G401 (cell line): ENCODE data around the gene ERO1A. TPM values are rescaled to one million over a fixed set of nuclear protein-coding genes. Genes with fewer than 3 reads are reported as not detected.
A peak's percentile ranks its signal among the peaks of the same experiment; 100 is the strongest.
"Not testable (repeated sequence)": the region's sequence is repeated elsewhere in the genome, so short reads cannot be mapped to it uniquely, and the experiment has no call there.

Experiments
- DNase-seq: peaks from one replicate; pipeline ENCODE4 v3.0.0-alpha.2; 2015; ENCODE audit warnings: low spot score
- in situ Hi-C: cut with HindIII; loops from 2 replicates; pipeline ENCODE4 v1.10.0; 2016; ENCODE audit warnings: low sequenced_read_pairs, mixed read lengths
- total RNA-seq: library from RNA; depleted of rRNA; stranded (reverse); fragments of >200 nt; shearing (Covaris generic); gene quantifications from 2 replicates; pipeline ENCODE4 v1.2.3, GENCODE V29; 2014; rRNA removed

The ERO1A gene, protein sequence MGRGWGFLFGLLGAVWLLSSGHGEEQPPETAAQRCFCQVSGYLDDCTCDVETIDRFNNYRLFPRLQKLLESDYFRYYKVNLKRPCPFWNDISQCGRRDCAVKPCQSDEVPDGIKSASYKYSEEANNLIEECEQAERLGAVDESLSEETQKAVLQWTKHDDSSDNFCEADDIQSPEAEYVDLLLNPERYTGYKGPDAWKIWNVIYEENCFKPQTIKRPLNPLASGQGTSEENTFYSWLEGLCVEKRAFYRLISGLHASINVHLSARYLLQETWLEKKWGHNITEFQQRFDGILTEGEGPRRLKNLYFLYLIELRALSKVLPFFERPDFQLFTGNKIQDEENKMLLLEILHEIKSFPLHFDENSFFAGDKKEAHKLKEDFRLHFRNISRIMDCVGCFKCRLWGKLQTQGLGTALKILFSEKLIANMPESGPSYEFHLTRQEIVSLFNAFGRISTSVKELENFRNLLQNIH
- total RNA-seq, result 75.4 and 121 TPM in 2 replicates

DNA sequence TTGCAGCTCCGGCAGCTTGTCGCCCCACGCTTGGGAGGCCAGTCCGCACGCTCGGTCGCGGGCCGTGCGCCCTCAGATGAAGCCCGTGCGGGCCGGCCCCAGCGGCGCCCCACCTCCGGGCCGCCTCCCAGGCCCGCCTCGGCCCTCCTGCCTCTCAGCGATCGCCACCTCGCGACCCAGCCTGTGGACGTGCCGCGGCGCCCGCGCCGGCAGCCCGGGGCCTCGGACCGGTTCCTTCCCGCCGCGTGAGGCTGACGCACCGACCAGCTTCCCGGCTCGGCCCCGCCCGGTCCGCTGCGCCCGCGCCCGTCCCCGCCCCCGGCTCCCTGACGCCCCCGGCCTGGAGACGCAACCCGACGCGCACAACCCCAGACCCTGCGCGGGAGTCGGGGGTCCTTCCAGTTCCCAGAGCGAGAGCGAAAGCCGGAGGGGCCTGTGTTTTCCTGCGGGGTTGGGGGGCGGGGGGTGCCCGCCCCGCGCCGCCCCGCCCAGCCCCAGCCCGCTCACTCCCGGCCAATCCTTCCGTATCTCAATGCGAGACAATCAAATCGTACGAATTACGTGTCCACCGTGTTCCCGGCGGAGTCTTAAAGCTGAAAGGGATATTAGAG lies at the start of gene ERO1A:
Gene ERO1A (minus strand): TSS at position 78 of the 611 bp plus-strand sequence. CDS start 77 bp downstream, at position 1.
- DNase-seq, result peak; percentile 85
- in situ Hi-C loops, result no loop called here

DNA sequence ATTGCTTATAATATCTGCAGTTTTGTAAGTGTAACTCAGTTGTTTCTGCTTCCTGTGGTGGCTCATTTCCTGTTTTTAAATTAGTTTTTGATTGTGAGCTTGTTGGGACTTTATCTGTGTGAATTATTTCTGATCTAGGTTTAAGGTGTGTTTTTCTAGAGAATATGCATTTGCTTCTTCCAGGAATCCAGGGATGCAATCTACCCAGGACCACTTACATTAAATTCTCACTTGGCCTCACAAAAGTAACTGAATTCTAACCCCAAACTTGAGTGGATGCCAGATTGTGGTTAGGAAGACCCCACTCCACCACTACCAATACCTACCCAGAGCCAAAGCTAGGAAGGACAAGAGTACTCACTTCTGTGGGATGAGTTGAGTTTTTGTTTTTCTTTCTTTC lies 46.5 kb upstream of the ERO1A start:
- in situ Hi-C loops, result no loop called here
- no peak for DNase-seq

DNA sequence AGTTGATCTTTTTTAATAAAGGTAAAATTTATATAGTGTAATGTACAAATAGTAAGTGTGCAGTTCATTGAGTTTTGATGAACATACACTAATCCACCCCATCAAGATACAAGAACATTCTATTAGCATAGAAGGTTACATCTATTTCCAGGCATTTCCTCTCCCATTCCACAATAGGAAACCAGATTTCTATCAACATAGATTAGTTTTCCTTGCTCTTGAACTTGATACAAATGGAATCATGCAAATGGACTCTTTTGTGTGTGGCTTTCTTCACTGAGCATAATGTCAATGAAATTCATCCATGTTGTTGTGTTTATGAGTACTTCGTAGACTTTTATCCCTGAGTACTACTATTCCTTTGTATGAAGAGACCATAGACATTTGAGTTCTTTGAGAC lies 45.4 kb upstream of the ERO1A start:
- in situ Hi-C loops, result no loop called here
- DNase-seq, result no peak

DNA sequence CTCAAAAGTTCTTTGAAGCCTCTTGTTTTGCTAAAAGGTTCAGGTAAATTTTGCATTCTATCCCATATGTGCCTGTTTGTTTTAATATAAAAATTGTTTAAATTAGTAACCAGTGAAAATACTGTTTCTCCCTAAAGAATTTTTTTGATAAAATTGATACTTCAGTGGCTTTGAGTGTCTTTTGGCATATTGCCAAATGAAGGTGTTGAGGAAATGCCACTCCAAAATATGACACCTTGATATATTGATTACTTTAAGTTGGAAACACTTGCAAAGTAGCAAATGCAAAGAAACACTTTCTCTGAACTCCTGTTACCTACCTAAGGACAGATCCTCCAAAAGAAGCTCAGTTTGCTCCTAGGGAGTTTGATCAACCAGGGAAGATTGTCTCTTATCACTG lies 43.1 kb upstream of the ERO1A start:
- in situ Hi-C loops, result no loop called here
- no peak for DNase-seq

DNA sequence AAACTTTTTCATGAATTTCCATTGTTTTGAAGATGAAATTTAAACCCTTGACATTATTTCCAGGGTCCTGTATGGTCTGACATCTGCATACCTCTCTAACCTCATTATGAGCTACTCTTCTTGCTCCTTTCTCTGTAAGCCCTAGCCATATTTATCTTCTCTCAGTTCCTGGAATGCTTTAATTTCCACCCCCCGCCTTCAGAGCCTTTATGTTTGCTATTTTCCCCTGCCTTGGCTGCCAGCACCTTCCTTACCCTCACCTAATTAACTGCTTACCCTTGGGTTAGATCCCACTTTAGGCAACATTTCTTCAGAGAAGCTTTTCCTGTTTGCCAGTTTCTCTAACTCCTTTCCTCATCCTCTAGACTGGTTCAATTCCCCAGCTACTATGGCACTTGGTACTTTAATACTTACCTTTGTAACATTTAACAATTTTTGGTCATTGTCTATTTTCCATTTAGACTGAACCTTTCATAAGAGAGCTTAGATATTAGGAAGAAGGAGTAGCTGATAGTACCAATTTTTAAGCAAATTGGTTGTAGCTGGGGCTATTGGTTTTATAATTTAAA lies 40.6 kb upstream of the ERO1A start:
- DNase-seq, result no peak
- in situ Hi-C loops, result no loop called here

DNA sequence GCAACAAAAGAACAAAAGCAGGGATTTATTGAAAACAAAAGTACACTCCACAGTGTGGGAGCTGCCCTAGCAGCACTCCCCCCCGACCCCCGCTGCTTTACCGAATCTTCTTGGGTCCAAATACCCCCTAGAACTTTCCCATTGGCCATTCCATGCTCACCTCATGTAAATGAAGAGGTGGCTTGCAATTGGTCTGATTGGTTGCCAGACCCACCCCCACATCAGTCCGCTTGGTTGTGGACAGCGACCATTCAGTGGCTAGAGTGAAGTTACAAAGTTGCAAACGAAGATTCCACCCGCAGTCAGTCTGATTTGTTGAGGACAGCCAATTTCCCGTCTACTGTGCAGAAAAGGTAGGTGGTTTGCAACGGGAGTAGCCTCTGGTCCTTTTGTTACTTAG lies 38.5 kb upstream of the ERO1A start:
- in situ Hi-C loops, result no loop called here
- no peak for DNase-seq

DNA sequence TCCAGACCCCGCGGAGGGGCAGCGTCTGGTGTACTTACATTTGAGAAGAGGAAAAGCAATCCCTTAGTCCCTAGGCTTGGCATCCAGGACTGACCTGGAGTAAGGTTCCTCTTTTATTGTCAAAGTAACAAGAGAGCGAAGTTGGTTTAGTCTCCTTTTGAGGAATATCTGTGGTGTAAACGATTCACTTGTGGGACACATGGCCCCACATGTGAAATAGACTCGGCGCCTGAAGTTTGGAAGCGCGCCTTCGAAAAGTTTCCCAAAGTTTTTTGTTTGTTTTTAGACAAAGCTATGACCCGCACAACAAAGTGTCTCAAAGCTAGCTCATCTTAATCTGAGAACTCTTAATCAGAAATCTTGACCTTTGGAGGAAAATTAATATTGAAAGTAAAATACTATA lies 35.4 kb upstream of the ERO1A start:
- DNase-seq, result no peak
- in situ Hi-C loops, result no loop called here

DNA sequence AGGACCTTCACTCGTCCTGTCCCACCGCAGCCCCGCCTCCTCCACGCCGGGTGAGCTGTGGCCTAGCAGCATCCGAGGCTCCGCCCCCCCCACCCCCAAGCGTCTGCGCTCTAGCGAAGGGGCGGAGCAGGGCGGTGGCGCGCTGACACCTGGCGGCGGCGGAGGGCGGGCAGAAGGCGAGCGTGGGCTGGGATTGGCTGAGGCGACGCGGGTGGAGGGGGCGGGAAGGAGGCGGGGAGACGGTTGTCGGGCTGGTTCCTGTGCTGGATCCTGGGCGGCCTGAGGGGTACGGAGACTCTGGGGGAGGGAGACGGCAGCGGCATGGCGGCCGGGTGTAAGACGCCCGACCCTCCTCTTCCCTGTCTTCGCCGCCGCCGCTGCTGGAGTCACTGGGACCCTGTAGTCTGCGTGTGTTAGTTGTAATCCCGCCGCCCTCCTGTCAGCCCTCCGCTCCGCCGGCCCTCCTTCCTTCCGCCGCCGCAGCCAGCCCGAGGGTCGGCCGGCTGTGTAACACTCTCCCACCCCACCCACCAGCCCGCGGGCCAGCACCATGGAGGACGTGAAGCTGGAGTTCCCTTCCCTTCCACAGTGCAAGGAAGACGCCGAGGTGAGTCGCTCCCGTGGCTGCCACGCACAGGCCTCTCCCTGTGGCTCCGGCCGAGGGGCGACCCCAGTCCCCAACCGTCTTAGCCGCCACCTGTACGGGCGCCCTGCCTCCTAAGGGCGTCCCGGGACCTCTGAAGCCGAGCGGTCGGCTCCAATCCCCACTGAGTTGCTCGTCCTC lies 34.8 kb upstream of the ERO1A start, which contains the start of gene STYX:
Gene STYX (plus strand): TSS at position 242 of the 784 bp plus-strand sequence. CDS start 309 bp downstream, at position 551.
- in situ Hi-C loops, result no loop called here

DNA sequence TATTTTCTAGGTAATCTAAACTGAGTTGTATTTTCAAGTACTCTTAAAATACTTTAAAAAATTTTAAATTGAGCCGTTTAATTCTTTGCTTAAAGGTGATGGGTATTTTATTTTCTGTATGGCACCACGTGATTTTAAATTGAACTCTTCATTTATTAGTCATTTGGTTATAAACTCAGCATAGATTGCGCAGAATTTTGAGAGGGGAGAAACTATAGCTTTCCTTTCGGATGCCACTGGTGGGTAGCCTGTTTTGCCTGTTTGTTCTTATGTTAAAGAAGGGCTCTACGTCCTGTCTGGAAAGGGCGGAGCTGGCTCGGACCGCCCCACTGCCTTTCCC lies 34.2 kb upstream of the ERO1A start:
- in situ Hi-C loops, result no loop called here
- no peak for DNase-seq

More for the DNA sequence above, 34.8 kb upstream of the ERO1A start, which contains the start of gene STYX:
- DNase-seq, result peak; percentile 97

DNA sequence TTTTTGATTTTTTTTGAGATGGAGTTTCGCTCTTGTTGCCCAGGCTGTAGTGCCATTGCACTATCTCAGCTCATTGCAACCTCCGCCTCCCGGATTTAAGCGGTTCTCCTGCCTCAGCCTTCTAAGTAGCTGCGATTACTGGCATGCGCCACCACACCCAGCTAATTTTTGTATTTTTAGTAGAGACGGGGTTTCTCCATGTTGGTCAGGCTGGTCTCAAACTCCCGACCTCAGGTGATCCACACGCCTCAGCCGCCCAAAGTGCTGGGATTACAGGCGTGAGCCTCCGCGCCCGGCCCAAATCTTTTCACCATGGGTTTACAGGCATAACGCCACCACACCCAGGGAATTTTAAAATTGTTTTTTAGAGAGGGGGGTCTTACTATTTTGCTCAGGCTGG lies 33.7 kb upstream of the ERO1A start:
- in situ Hi-C loops, result not testable (repeated sequence)

DNA sequence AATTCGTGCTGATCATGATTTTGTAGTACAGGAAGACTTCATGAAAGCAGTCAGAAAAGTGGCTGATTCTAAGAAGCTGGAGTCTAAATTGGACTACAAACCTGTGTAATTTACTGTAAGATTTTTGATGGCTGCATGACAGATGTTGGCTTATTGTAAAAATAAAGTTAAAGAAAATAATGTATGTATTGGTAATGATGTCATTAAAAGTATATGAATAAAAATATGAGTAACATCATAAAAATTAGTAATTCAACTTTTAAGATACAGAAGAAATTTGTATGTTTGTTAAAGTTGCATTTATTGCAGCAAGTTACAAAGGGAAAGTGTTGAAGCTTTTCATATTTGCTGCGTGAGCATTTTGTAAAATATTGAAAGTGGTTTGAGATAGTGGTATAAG lies 32.2 kb upstream of the ERO1A start:
- DNase-seq, in situ Hi-C loops: not testable (repeated sequence)

More for the DNA sequence above, 33.7 kb upstream of the ERO1A start:
- DNase-seq, result not testable (repeated sequence)

DNA sequence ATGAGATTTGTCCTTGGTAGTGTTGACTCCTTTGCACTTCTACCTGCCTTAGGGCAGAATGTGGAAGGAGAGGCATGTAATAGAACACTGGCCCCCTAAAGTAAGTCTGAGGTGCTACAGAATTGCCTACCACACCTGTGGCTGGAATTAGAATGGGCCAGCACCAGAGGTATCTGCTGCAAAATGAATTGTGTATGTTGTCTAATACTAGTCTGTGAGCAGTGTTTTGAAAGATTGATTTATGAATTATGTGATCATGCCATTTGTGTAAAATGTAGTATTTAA lies 28.9 kb upstream of the ERO1A start:
- in situ Hi-C loops, result no loop called here
- DNase-seq, result no peak

DNA sequence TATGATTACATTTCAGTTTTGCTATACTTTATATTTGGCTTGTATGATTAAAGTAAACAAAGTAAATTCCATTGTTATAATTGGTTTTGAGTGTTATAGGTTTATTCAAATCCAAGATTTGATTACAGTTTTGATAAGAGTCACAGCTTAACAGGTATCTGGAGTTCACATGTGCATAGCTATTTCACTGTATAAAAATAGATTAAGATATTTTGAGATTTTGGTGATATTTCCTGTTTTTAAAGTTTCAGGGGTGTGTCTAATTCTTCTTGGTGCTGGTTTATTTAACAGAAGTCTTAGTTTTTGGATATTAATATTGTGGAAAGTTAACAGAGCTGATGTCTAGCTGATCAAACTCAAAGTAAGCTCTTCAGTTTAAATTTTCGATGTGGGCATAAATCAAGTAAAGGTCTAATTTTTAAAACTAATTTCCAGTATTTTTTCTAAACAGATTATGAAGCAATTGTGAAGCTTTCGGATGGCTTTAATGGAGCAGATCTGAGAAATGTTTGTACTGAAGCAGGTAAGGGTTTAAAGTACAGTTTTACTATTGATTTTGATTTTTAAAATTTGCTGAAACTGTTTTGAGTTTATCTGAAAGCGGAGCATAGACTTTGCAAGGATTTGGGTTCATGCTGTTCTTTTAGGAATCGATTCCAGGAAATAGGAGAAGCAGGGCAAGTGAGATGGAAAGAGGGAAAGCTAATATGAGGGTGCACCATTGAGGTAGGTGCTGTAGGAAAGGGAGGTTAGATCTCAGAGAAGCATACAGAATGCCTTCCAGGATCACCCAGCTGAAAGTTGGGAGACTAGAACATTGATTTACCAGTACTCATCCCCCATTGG lies 28.4 kb upstream of the ERO1A start:
- in situ Hi-C loops, result no loop called here
- DNase-seq, result no peak

DNA sequence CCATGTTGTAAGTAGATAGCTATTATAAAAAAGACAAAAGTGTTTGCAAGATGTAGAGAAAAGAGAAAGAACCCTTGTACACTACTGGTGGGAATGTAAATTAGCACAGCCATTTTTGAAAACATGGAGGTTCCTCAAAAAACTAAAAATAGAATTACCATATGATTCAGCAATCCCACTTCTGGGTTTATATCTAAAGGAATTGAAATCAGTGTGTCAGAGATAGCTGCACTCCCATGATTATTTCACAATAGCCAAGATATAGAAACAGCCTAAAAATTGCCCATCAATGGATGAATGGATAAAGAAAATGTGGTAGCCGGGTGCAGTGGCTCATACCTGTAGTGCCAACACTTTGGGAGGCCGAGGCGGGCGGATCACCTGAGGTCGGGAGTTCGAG lies 20.8 kb upstream of the ERO1A start:
- in situ Hi-C loops, result no loop called here
- no peak for DNase-seq

DNA sequence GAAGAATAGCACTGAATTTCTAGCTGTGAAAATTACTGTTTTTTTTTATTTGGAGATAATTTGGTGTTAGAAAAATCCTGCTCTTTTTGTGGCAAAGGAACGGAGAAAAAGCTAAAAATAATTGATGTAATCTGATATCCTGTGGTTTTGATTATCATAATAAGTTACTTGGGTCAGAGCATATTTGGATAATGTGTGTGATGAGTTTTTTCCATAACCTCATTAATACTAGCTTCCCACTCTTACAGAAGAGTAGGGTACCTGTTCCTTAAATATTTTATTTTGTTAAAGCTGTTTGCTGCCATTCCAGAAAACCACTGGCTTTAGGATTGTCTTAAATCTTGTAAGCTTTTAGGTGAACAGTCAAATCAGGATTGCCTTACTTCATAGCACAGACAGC lies 16.3 kb upstream of the ERO1A start:
- in situ Hi-C loops, result no loop called here
- DNase-seq, result no peak

DNA sequence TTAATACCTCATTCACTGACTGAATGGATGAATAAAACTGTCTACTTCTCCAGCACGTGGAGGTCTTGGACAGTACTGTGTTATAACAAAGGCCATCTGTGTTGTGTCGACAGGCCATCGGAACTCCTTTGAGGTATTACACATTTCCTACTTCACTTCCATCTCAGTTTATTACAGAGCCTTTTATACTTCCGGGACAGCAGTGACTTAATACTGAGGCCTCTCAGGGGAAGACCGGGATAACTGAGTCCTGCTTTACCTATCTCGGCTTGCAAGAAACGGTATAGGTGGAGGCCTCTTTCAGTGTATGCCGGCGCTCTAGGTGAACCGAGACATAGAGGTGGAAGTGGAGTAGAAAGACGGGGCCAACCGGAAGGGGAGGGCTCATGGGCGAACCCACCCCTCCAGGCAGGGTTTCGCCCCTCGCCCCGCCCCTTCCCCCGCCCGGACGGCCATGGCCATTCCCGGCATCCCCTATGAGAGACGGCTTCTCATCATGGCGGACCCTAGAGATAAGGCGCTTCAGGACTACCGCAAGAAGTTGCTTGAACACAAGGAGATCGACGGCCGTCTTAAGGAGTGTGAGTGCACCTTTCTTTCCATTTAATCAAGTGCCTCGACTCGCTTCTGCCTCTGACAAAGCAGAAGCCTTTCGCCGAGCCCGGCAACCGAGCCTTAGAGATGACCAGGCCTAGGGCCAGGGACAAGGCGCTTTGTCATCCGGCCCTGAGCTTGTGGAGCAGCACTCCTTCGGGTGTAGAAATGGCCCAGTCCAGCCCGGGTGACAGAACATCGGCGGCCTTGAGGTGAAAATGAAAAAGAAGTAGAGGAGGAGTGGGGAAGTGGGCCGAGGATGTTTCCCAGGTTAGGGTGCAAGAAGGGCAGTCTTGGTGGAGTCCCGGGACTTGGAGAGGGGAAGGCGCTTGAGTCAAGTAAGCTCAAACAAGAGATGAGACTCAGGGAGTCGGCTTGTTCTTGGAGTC lies 11.7 kb upstream of the ERO1A start, which contains the start of gene PSMC6:
Gene PSMC6 (plus strand): TSS at position 477 of the 983 bp plus-strand sequence. CDS start 20 bp downstream, at position 497.
- in situ Hi-C loops, result no loop called here

DNA sequence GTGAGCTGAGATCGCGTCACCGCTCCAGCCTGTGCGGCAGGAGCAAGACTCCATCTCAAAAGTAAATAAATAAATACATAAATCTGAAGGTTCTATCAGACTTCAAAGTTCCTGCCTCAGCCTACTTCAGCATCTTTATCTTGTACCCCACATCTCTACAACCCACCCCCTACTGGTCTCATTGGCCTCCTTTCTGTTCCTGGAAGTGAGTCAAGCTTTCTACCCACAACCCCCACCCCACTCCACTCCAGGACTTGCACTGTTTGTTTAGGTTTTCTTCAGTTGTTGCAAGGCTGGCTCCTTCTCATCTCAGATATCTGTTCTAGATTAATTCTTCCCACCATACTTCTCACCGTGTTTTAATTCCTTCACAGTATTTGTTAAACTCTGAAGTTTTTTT lies 10.9 kb upstream of the ERO1A start:
- in situ Hi-C loops, result no loop called here
- no peak for DNase-seq

More for the DNA sequence above, 11.7 kb upstream of the ERO1A start, which contains the start of gene PSMC6:
- DNase-seq, result peak; percentile 97

DNA sequence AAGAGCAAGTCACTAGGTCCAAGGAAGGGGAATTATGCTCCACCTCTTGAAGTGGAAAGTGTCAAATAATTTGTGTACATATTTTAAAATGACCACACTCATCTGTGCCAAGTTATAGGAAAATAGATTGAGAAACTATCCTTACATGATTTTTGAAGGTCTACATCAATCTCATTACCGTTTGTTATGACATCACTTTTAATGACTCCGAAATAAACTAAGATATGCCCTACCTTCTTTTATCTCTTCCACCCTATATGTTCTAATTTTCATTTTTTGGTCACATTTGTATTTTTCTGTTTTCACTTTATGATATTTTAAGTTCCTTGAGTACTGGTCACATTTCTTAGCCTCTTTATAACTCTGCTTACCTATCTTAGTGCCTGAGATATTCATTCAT lies 8.3 kb upstream of the ERO1A start:
- no peak for DNase-seq
- in situ Hi-C loops, result no loop called here
